H9 (cell line): ENCODE results near the gene FMO4. TPM values are rescaled to one million over a fixed set of nuclear protein-coding genes. Genes with fewer than 3 reads are reported as not detected.

ENCODE experiments used
- DNase-seq: peaks from one replicate; pipeline ENCODE4 v3.0.0-alpha.2; 2017
- H2AFZ ChIP-seq: one replicate; pipeline ENCODE4 v1.6.1; 2013; ENCODE audit warnings: mild to moderate bottlenecking, low read length, control low read depth, moderate library complexity
- H2AK5ac ChIP-seq: 2 replicates; pipeline ENCODE4 v1.6.1; 2013; ENCODE audit warnings: low read length, control low read depth, mixed read lengths; ENCODE audit not compliant: insufficient read length
- H2BK120ac ChIP-seq: one replicate; pipeline ENCODE4 v1.6.1; 2013; ENCODE audit warnings: low read depth, mild to moderate bottlenecking, low read length, control low read depth, inconsistent platforms; ENCODE audit not compliant: poor library complexity, severe bottlenecking
- H2BK12ac ChIP-seq: 2 replicates; pipeline ENCODE4 v1.6.1; 2013; ENCODE audit warnings: low read length, control low read depth, mixed read lengths, low read depth; ENCODE audit not compliant: insufficient read length
- H2BK15ac ChIP-seq: 2 replicates; pipeline ENCODE4 v1.6.1; 2013; ENCODE audit warnings: low read depth, low read length, control low read depth
- H2BK20ac ChIP-seq: one replicate; pipeline ENCODE4 v1.6.1; 2013; ENCODE audit warnings: low read depth, mild to moderate bottlenecking, low read length, control low read depth, inconsistent platforms; ENCODE audit not compliant: poor library complexity, severe bottlenecking
- H2BK5ac ChIP-seq: 2 replicates; pipeline ENCODE4 v1.6.1; 2013; ENCODE audit warnings: low read length, control low read depth, mixed read lengths; ENCODE audit not compliant: insufficient read length
- H3K14ac ChIP-seq: 2 replicates; pipeline ENCODE4 v1.6.1; 2013; ENCODE audit warnings: low read length, control low read depth; ENCODE audit not compliant: insufficient read depth
- H3K18ac ChIP-seq: 2 replicates; pipeline ENCODE4 v1.6.1; 2013; ENCODE audit warnings: low read depth, mild to moderate bottlenecking, mixed read lengths, low read length, control low read depth; ENCODE audit not compliant: insufficient read length
- H3K23ac ChIP-seq: 2 replicates; pipeline ENCODE4 v1.6.1; 2013; ENCODE audit warnings: low read length, control low read depth, mixed read lengths, low read depth; ENCODE audit not compliant: insufficient read length
- H3K23me2 ChIP-seq: 2 replicates; pipeline ENCODE4 v1.6.1; 2013; ENCODE audit warnings: low read depth, mild to moderate bottlenecking, mixed read lengths, low read length, control low read depth; ENCODE audit not compliant: insufficient read length, poor library complexity, severe bottlenecking
- H3K27ac ChIP-seq: 2 replicates; pipeline ENCODE4 v1.5.1; 2013; ENCODE audit warnings: low read length, control low read depth, mixed read lengths, low read depth; ENCODE audit not compliant: insufficient read length
- H3K27me3 ChIP-seq: 2 replicates; pipeline ENCODE4 v1.6.1; 2013; ENCODE audit warnings: low read length, control low read depth, inconsistent platforms; ENCODE audit not compliant: insufficient read depth
- H3K4ac ChIP-seq: 2 replicates; pipeline ENCODE4 v1.6.1; 2013; ENCODE audit warnings: low read depth, mild to moderate bottlenecking, control low read depth, inconsistent platforms, low read length, moderate library complexity
- H3K4me1 ChIP-seq: 2 replicates; pipeline ENCODE4 v1.6.1; 2013; ENCODE audit warnings: low read length, control low read depth, inconsistent platforms; ENCODE audit not compliant: insufficient read depth
- H3K4me2 ChIP-seq: 2 replicates; pipeline ENCODE4 v1.6.1; 2013; ENCODE audit warnings: low read length, control low read depth, mixed read lengths; ENCODE audit not compliant: insufficient read length, insufficient read depth
- H3K56ac ChIP-seq: 2 replicates; pipeline ENCODE4 v1.6.1; 2013; ENCODE audit warnings: low read depth, mild to moderate bottlenecking, mixed read lengths, low read length, control low read depth; ENCODE audit not compliant: insufficient read length
- H3K79me1 ChIP-seq: 2 replicates; pipeline ENCODE4 v1.6.1; 2013; ENCODE audit warnings: low read depth, mild to moderate bottlenecking, moderate library complexity, low read length, control low read depth, inconsistent platforms; ENCODE audit not compliant: insufficient read depth, poor library complexity, severe bottlenecking
- H3K79me2 ChIP-seq: 2 replicates; pipeline ENCODE4 v1.6.1; 2013; ENCODE audit warnings: low read length, control low read depth, inconsistent platforms; ENCODE audit not compliant: insufficient read depth
- H3K9ac ChIP-seq: 2 replicates; pipeline ENCODE4 v1.6.1; 2013; ENCODE audit warnings: low read length, control low read depth, mixed read lengths; ENCODE audit not compliant: insufficient read length; ENCODE audit errors: extremely low read depth
- H3K9me3 ChIP-seq: one replicate; pipeline ENCODE4 v1.6.1; 2013; ENCODE audit warnings: low read depth, low read length, inconsistent platforms; ENCODE audit not compliant: control insufficient read depth
- H3T11ph ChIP-seq: one replicate; pipeline ENCODE4 v1.6.1; 2013; ENCODE audit warnings: mild to moderate bottlenecking, low read length, control low read depth, inconsistent platforms
- H4K20me1 ChIP-seq: one replicate; pipeline ENCODE4 v1.6.1; 2013; ENCODE audit not compliant: control insufficient read depth, insufficient read length, insufficient read depth
- H4K5ac ChIP-seq: 2 replicates; pipeline ENCODE4 v1.6.1; 2013; ENCODE audit warnings: low read depth, mild to moderate bottlenecking, mixed read lengths, low read length, control low read depth; ENCODE audit not compliant: insufficient read length
- H4K8ac ChIP-seq: replicated peaks from 2 replicates; pipeline ENCODE4 v1.6.1; 2013; ENCODE audit warnings: low read length, control low read depth, mixed read lengths, low read depth; ENCODE audit not compliant: insufficient read length
- H4K91ac ChIP-seq: 2 replicates; pipeline ENCODE4 v1.6.1; 2013; ENCODE audit warnings: low read depth, mild to moderate bottlenecking, moderate library complexity, mixed read lengths, low read length, control low read depth; ENCODE audit not compliant: insufficient read length
- H3K27ac Mint-ChIP-seq, 3 experiments: 2 replicates in 2 of 3; 3 replicates in 1 of 3; pipeline ENCODE4 v1.8.0; 2020 to 2021; ENCODE audit warnings: mixed read lengths in 3 of 3, mild to moderate bottlenecking in 1 of 3, moderate library complexity in 1 of 3
- H3K27me3 Mint-ChIP-seq: 2 replicates; pipeline ENCODE4 v1.8.0; 2021; ENCODE audit warnings: low read depth, mild to moderate bottlenecking, moderate library complexity, mixed read lengths
- H3K36me3 Mint-ChIP-seq, 3 experiments: 2 replicates in 2 of 3; 3 replicates in 1 of 3; pipeline ENCODE4 v1.8.0; 2020 to 2021; ENCODE audit warnings: low read depth in 3 of 3, mixed read lengths in 3 of 3; ENCODE audit not compliant: insufficient read depth in 1 of 3
- H3K4me1 Mint-ChIP-seq, 2 experiments: 2 replicates each; pipeline ENCODE4 v1.8.0; 2020; ENCODE audit warnings: mixed read lengths in 2 of 2
- H3K4me3 Mint-ChIP-seq, 2 experiments: 2 replicates in 1 of 2; 3 replicates in 1 of 2; pipeline ENCODE4 v1.8.0; 2020 to 2021; ENCODE audit warnings: mild to moderate bottlenecking in 2 of 2, mixed read lengths in 2 of 2, moderate library complexity in 1 of 2
- H3K9me3 Mint-ChIP-seq, 2 experiments: 2 replicates in 1 of 2; 3 replicates in 1 of 2; pipeline ENCODE4 v1.8.0; 2020; ENCODE audit warnings: mild to moderate bottlenecking in 2 of 2, mixed read lengths in 2 of 2, moderate library complexity in 1 of 2
- WGBS: extraction: QIAGEN DNeasy Blood & Tissue Kit; methylation state at CpG from one replicate; pipeline ENCODE4 v1.1.7; 2013; ENCODE audit warnings: missing lambda C conversion rate, low lambda C conversion rate, mixed read lengths; ENCODE audit not compliant: insufficient read length; ENCODE audit errors: extremely low coverage; 5-methylcytosine and 5-hydroxymethylcytosine counted together
- total RNA-seq: library from RNA; stranded (reverse); gene quantifications from 2 replicates; pipeline ENCODE4 v1.2.1, GENCODE V29; 2021
- TF ChIP-seq, protein P1 (sequence below): fragments of 200-600 bp; sonication (generic); conservative IDR thresholded peaks from 3 replicates; pipeline ENCODE4 v1.8.0; 2021; ENCODE audit warnings: antibody characterized with exemption, mild to moderate bottlenecking

The FMO4 gene
- total RNA-seq, 1 experiment from 2014 or later: 1.8 TPM

DNA sequence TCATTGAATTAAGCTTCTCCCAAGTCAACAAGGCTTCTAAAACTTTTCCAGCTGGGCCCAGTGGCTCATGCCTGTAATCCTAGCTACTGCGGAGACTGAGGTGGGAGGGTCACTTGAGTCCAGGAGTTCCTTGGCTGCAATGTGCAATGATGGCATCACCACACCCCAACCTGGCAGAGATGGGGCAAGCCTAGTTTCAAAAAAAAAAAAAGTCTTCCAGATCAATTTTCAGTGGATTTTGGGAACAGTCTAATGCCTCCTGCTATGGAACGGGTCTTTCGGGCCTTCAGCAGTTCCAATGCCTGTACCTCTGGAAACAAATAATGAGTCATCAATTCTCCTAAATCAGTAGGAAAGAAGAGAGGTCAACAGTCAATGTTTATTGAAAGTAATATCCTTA, 38.0 kb downstream of the FMO4 start:
- TF ChIP-seq, protein P1, sequence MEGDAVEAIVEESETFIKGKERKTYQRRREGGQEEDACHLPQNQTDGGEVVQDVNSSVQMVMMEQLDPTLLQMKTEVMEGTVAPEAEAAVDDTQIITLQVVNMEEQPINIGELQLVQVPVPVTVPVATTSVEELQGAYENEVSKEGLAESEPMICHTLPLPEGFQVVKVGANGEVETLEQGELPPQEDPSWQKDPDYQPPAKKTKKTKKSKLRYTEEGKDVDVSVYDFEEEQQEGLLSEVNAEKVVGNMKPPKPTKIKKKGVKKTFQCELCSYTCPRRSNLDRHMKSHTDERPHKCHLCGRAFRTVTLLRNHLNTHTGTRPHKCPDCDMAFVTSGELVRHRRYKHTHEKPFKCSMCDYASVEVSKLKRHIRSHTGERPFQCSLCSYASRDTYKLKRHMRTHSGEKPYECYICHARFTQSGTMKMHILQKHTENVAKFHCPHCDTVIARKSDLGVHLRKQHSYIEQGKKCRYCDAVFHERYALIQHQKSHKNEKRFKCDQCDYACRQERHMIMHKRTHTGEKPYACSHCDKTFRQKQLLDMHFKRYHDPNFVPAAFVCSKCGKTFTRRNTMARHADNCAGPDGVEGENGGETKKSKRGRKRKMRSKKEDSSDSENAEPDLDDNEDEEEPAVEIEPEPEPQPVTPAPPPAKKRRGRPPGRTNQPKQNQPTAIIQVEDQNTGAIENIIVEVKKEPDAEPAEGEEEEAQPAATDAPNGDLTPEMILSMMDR: no peak
- Histone ChIP-seq H3K9me3 (no peaks in the 10 kb centered on the region), H3K27me3 (no peaks in the 10 kb centered on the region), H2BK20ac (no peak overlapping the region), H4K5ac (no peak overlapping the region), H4K20me1 (no peaks in the 10 kb centered on the region), H2BK15ac (no peak overlapping the region), H3K9ac (no peak overlapping the region), H3K27ac (no peak overlapping the region), H3K4me1 (no peaks in the 10 kb centered on the region; the same call in 1 of the 2 replicates), H4K91ac (no peak overlapping the region), H3T11ph (no peak overlapping the region), H3K18ac (no peak overlapping the region), H4K8ac (no peak overlapping the region), H3K23ac (no peak overlapping the region), H2AK5ac (no peak overlapping the region), H3K56ac (no peak overlapping the region), H2BK120ac (no peak overlapping the region), H3K14ac (no peak overlapping the region), H3K23me2 (no peaks in the 10 kb centered on the region), H3K4me2 (no peak overlapping the region), H2AFZ (no peak overlapping the region), H3K4ac (no peak overlapping the region), H3K79me1 (no peaks in the 10 kb centered on the region), H2BK12ac (no peak overlapping the region), H3K79me2 (no peaks in the 10 kb centered on the region), H2BK5ac (no peak overlapping the region)
- Mint-ChIP-seq H3K4me3 (no peak overlapping the region), H3K4me1 (peaks cover 10 to 12% of the 10 kb centered on the region in 2 experiments), H3K27me3 (no peaks in the 10 kb centered on the region), H3K9me3 (peaks cover 0 to 2% of the 10 kb centered on the region in 2 experiments; a peak in 2 of 5 replicates), H3K27ac (no peak overlapping the region), H3K36me3 (peaks cover 0 to 2% (median 2%) of the 10 kb centered on the region in 3 experiments; a peak in 4 of 7 replicates)
- no CpG with 5 or more reads among the region's 3 CpGs for WGBS
- DNase-seq: no peak
